Stimulated activated CD8-positive, alpha-beta memory T cell treated with anti-CD3 and anti-CD28 coated beads, Interleukin-7, amount 100 ng/mL, for 24 hours (primary cell): ENCODE measurements around the gene HIP1R.
"Not testable (repeated sequence)": the region's sequence is repeated elsewhere in the genome, so short reads cannot be mapped to it uniquely, and the experiment has no call there.

ENCODE experiments used
- DNase-seq: peaks from one replicate; pipeline ENCODE4 v3.0.0-alpha.2; 2020; ENCODE audit warnings: low read depth

Gene HIP1R

GRCh38 chr12:122834921-122835749 lies at the start of gene HIP1R:
TSS of gene HIP1R (plus strand) at chr12:122835457. CDS start at chr12:122835551, 94 bp downstream.
- peak; percentile 29 for DNase-seq

GRCh38 chr12:122785503-122785902 lies 49.8 kb upstream of the HIP1R start:
- no peak for DNase-seq

GRCh38 chr12:122788387-122788786 lies 46.9 kb upstream of the HIP1R start:
- DNase-seq: no peak

GRCh38 chr12:122789637-122790036 lies 45.6 kb upstream of the HIP1R start:
- no peak for DNase-seq

- DNase-seq: no peak
Observed at GRCh38 chr12:122790393-122791075, 44.7 kb upstream of the HIP1R start.

- DNase-seq: no peak
Observed at GRCh38 chr12:122793685-122794106, 41.6 kb upstream of the HIP1R start.

- no peak for DNase-seq
Observed at GRCh38 chr12:122795807-122796206, 39.5 kb upstream of the HIP1R start.

GRCh38 chr12:122799641-122800243 lies 35.5 kb upstream of the HIP1R start:
- no peak for DNase-seq

GRCh38 chr12:122803937-122804336 lies 31.3 kb upstream of the HIP1R start:
- DNase-seq: no peak

GRCh38 chr12:122804957-122805356 lies 30.3 kb upstream of the HIP1R start:
- DNase-seq: not testable (repeated sequence)

- no peak for DNase-seq
Observed at GRCh38 chr12:122807651-122808050, 27.6 kb upstream of the HIP1R start.

GRCh38 chr12:122811777-122812176 lies 23.5 kb upstream of the HIP1R start:
- DNase-seq: no peak

GRCh38 chr12:122813310-122813713 lies 21.9 kb upstream of the HIP1R start:
- DNase-seq: no peak

- no peak for DNase-seq
Observed at GRCh38 chr12:122819209-122819785, 16.0 kb upstream of the HIP1R start.

- no peak for DNase-seq
Observed at GRCh38 chr12:122820138-122820537, 15.1 kb upstream of the HIP1R start.

- DNase-seq: no peak
Observed at GRCh38 chr12:122820838-122821271, 14.4 kb upstream of the HIP1R start.

GRCh38 chr12:122823429-122823828 lies 11.8 kb upstream of the HIP1R start:
- no peak for DNase-seq

- DNase-seq: no peak
Observed at GRCh38 chr12:122825773-122826724, 9.2 kb upstream of the HIP1R start.

- DNase-seq: no peak
Observed at GRCh38 chr12:122827258-122827657, 8.0 kb upstream of the HIP1R start.

- DNase-seq: no peak
Observed at GRCh38 chr12:122830517-122831214, 4.6 kb upstream of the HIP1R start.
